ENCODE measurements around the gene RND3. TPM values are rescaled to one million over a fixed set of nuclear protein-coding genes. Genes with fewer than 3 reads are reported as not detected.

The RND3 gene
- total and polyA plus RNA-seq, 2 of the 13 experiments (the other 11 are each of a cell fraction or from before 2014, with no cell fraction given) = 0.13 to 0.42 TPM

DNA sequence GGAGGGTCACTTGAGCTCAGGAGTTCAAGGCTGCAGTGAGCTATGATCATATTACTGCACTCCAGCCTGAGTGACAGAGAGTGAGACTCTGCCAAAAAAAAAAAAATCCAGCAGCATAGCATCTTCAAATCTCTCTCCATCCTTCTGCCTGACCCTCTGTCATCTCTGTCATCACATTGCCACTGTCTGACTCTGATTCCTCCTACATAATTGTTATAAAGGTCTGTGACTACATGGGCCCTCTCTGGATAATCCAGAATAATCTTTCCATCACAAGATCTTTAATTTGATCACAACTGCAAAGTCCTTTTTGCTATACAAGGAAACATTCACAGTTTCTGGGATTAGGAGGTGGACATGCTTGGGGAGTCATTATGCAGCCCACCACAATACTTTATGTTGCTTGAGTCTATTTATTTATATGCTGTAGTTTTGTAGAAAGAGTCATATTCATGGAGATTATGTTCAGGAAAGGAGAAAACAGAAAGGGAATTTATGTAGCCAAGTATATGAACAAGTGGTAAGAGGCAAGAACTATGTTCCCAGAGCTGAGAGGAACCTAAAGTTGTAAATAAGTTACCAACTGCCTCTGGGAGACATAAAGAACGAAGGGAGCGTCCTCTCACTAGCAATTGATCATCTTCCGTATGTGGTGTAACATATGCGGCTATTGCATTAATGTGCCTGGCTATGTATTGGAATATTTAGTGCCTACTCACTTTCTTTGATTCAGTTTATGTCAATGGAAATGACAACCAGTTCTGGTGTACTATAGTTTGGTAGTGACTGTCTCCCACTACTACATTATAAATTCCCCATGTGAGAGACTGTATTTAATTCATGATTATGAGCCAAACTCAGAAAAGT lies 21.5 kb downstream of the RND3 start:
- 49% methylated on average over 4 of the region's 4 CpGs for WGBS (ENCODE audit: low lambda C conversion rate)
- no peaks in the 10 kb centered on the region for H3K4me1 ChIP-seq (ENCODE audit: insufficient read depth, low read length)
- H3K4me2 ChIP-seq (ENCODE audit: low read depth, low read length) = no peak overlapping the region
- CTCF ChIA-PET (ENCODE audit: low intra/inter-chr PET ratio, low total read pairs) = no interaction called here
- no peaks in the 10 kb centered on the region for H3K27me3 ChIP-seq (ENCODE audit: control insufficient read depth in 1 of 2, insufficient read depth in 2 of 2, low read length in 2 of 2)
- H3K9me3 ChIP-seq (ENCODE audit: low read length) = no peaks in the 10 kb centered on the region
- POLR2A ChIA-PET = no interaction called here
- intact Hi-C loops (cut with micrococcal nuclease; ENCODE audit: unreplicated experiment) (no loop called here), in situ Hi-C loops (cut with HindIII; ENCODE audit: extremely low pct_ligation_motif_present, low pct_unique_long_range_greater_than_20kb) (no loop called here)
- TF ChIP-seq ZMAT3 (CRISPR knock-in tag; conservative IDR thresholded peaks at IDR 0.05) (no peak), PCBP2 (optimal IDR thresholded peaks at IDR 0.05; ENCODE audit: low read depth, low read length, poor library complexity, severe bottlenecking) (no peak), FOSL1 (CRISPR knock-in tag; IDR thresholded peaks at IDR 0.05; ENCODE audit: borderline replicate concordance) (no peak), TBP (CRISPR knock-in tag; IDR thresholded peaks at IDR 0.05) (no peak), KDM3A (CRISPR knock-in tag; IDR thresholded peaks at IDR 0.05; ENCODE audit: low read depth) (no peak), ZNF101 (CRISPR knock-in tag; IDR thresholded peaks at IDR 0.05; ENCODE audit: borderline replicate concordance, low read depth) (no peak), ZFY (CRISPR knock-in tag; IDR thresholded peaks at IDR 0.05) (no peak), SETDB1 (CRISPR knock-in tag; IDR thresholded peaks at IDR 0.05; ENCODE audit: borderline replicate concordance) (no peak), ZSCAN20 (CRISPR knock-in tag; IDR thresholded peaks at IDR 0.05; ENCODE audit: borderline replicate concordance) (no peak), HNF4A (CRISPR knock-in tag; IDR thresholded peaks at IDR 0.05) (no peak), KLF6 (CRISPR knock-in tag; IDR thresholded peaks at IDR 0.05) (no peak), ZNF558 (CRISPR knock-in tag; IDR thresholded peaks at IDR 0.05; ENCODE audit: borderline replicate concordance) (no peak), CHD4 (IDR thresholded peaks at IDR 0.05; ENCODE audit: borderline replicate concordance, low read length) (no peak), HMG20B (CRISPR knock-in tag; conservative IDR thresholded peaks at IDR 0.05) (no peak), ZMYM4 (CRISPR knock-in tag; IDR thresholded peaks at IDR 0.05) (no peak)
- TF ChIP-seq, protein P1, sequence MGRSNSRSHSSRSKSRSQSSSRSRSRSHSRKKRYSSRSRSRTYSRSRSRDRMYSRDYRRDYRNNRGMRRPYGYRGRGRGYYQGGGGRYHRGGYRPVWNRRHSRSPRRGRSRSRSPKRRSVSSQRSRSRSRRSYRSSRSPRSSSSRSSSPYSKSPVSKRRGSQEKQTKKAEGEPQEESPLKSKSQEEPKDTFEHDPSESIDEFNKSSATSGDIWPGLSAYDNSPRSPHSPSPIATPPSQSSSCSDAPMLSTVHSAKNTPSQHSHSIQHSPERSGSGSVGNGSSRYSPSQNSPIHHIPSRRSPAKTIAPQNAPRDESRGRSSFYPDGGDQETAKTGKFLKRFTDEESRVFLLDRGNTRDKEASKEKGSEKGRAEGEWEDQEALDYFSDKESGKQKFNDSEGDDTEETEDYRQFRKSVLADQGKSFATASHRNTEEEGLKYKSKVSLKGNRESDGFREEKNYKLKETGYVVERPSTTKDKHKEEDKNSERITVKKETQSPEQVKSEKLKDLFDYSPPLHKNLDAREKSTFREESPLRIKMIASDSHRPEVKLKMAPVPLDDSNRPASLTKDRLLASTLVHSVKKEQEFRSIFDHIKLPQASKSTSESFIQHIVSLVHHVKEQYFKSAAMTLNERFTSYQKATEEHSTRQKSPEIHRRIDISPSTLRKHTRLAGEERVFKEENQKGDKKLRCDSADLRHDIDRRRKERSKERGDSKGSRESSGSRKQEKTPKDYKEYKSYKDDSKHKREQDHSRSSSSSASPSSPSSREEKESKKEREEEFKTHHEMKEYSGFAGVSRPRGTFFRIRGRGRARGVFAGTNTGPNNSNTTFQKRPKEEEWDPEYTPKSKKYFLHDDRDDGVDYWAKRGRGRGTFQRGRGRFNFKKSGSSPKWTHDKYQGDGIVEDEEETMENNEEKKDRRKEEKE (IDR thresholded peaks at IDR 0.05) = no peak
- ATAC-seq (no peak), DNase-seq (ENCODE audit: low spot score) (no peak), FAIRE-seq (no peak)
- no peak overlapping the region for H3K27ac ChIP-seq (ENCODE audit: extremely low read length, insufficient read depth, low read length)
- H3K79me2 ChIP-seq (ENCODE audit: insufficient read depth, low read length) = no peaks in the 10 kb centered on the region
- BruUV-seq (replicated peaks) = no TSS peak
- H3K9ac ChIP-seq (ENCODE audit: insufficient read depth, low read depth, low read length) = no peak overlapping the region
- H3K4me3 ChIP-seq (replicated peaks in 1 of 3; ENCODE audit: insufficient read depth in 1 of 3, low read depth in 2 of 3, low read length in 3 of 3) = no peak overlapping the region
- H2AFZ ChIP-seq (ENCODE audit: low read length) = no peak overlapping the region
- no peaks in the 10 kb centered on the region for H4K20me1 ChIP-seq (ENCODE audit: insufficient read depth, low read length)
- H3K36me3 ChIP-seq (replicated peaks in 1 of 2; ENCODE audit: control insufficient read depth in 1 of 2, insufficient read depth in 2 of 2, low read length in 2 of 2) = no peaks in the 10 kb centered on the region

All from HepG2 (cell line).